CD14-positive monocyte (primary cell): Measurements from ENCODE around the gene DNLZ. TPM values are rescaled to one million over a fixed set of nuclear protein-coding genes. Genes with fewer than 3 reads are reported as not detected.

Experiments used
- DNase-seq, 3 donors: peaks; one replicate each; pipeline ENCODE4 v3.0.0-alpha.2; 2011 to 2022
- H2AFZ ChIP-seq: 2 replicates; pipeline ENCODE4 v1.6.0; 2012; ENCODE audit warnings: mild to moderate bottlenecking, low read depth, low read length, inconsistent platforms; ENCODE audit not compliant: insufficient read depth, poor library complexity, severe bottlenecking
- H3K27ac ChIP-seq, 2 donors: 1 replicate in 1 of 2; 2 replicates in 1 of 2; pipeline ENCODE4 v1.5.1; 2012 to 2013; ENCODE audit warnings: low read length in 2 of 2, control low read depth in 1 of 2, inconsistent platforms in 1 of 2, low read depth in 1 of 2, mild to moderate bottlenecking in 1 of 2
- H3K27me3 ChIP-seq, 2 donors: one replicate each; pipeline versions ENCODE4 v1.6.0 to v1.6.1; 2011 to 2013; ENCODE audit warnings: low read length in 2 of 2; ENCODE audit not compliant: control insufficient read depth in 2 of 2, insufficient read depth in 2 of 2
- H3K36me3 ChIP-seq, 2 donors: replicated peaks in 1 of 2; 1 replicate in 1 of 2; 2 replicates in 1 of 2; pipeline versions ENCODE4 v1.5.1 to v1.6.1; 2012 to 2013; ENCODE audit warnings: low read length in 2 of 2, control low read depth in 1 of 2, inconsistent platforms in 1 of 2, mild to moderate bottlenecking in 1 of 2; ENCODE audit not compliant: insufficient read depth in 2 of 2, control insufficient read depth in 1 of 2
- H3K4me1 ChIP-seq, 2 donors: 1 replicate in 1 of 2; 2 replicates in 1 of 2; pipeline versions ENCODE4 v1.5.1 to v1.6.1; 2012 to 2013; ENCODE audit warnings: low read length in 2 of 2, control low read depth in 1 of 2, inconsistent platforms in 1 of 2, mild to moderate bottlenecking in 1 of 2, moderate library complexity in 1 of 2; ENCODE audit not compliant: insufficient read depth in 2 of 2, control insufficient read depth in 1 of 2
- H3K4me2 ChIP-seq: replicated peaks from 2 replicates; pipeline ENCODE3; 2012; ENCODE audit warnings: low read length, moderate library complexity, mild to moderate bottlenecking; ENCODE audit not compliant: poor library complexity, severe bottlenecking; ENCODE audit errors: extremely low read depth
- H3K4me3 ChIP-seq, 3 experiments: fragments of 200-600 bp in 1 of 3; sonication (generic) in 1 of 3; replicated peaks in 1 of 3; 1 replicate in 2 of 3; 2 replicates in 1 of 3; pipeline ENCODE4 v1.5.1; 2011 to 2013; ENCODE audit warnings: low read length in 3 of 3, mild to moderate bottlenecking in 3 of 3, control low read depth in 2 of 3, low read depth in 2 of 3, inconsistent platforms in 1 of 3, moderate library complexity in 1 of 3
- H3K79me2 ChIP-seq: 2 replicates; pipeline ENCODE4 v1.6.0; 2012; ENCODE audit warnings: mild to moderate bottlenecking, control low read depth, inconsistent platforms, low read length, moderate library complexity; ENCODE audit not compliant: insufficient read depth
- H3K9ac ChIP-seq: 2 replicates; pipeline ENCODE4 v1.6.0; 2017; ENCODE audit warnings: low read length, mild to moderate bottlenecking; ENCODE audit not compliant: insufficient read depth, poor library complexity, severe bottlenecking
- H3K9me3 ChIP-seq, 2 donors: replicated peaks in 1 of 2; 1 replicate in 1 of 2; 2 replicates in 1 of 2; pipeline versions ENCODE4 v1.5.1 to v1.6.1; 2012 to 2013; ENCODE audit warnings: low read length in 2 of 2, control low read depth in 1 of 2; ENCODE audit not compliant: control insufficient read depth in 1 of 2, insufficient read depth in 1 of 2
- H4K20me1 ChIP-seq: 2 replicates; pipeline ENCODE4 v1.6.0; 2012; ENCODE audit warnings: mild to moderate bottlenecking, low read length, control low read depth, moderate library complexity; ENCODE audit not compliant: insufficient read depth
- H3K27ac Mint-ChIP-seq, 7 donors: one replicate each; pipeline ENCODE4 v1.8.0; 2020; ENCODE audit warnings: mild to moderate bottlenecking in 7 of 7, mixed read lengths in 7 of 7, moderate library complexity in 6 of 7, inconsistent platforms in 2 of 7
- H3K27me3 Mint-ChIP-seq, 3 donors: one replicate each; pipeline ENCODE4 v1.8.0; 2021 to 2022; ENCODE audit warnings: low read depth in 3 of 3, mild to moderate bottlenecking in 3 of 3, mixed read lengths in 3 of 3, moderate library complexity in 3 of 3, inconsistent platforms in 1 of 3
- H3K36me3 Mint-ChIP-seq, 2 donors: one replicate each; pipeline ENCODE4 v1.8.0; 2020; ENCODE audit warnings: mixed read lengths in 2 of 2, inconsistent platforms in 1 of 2, mild to moderate bottlenecking in 1 of 2
- H3K4me1 Mint-ChIP-seq: one replicate; pipeline ENCODE4 v1.8.0; 2020; ENCODE audit warnings: mild to moderate bottlenecking, mixed read lengths
- H3K4me3 Mint-ChIP-seq, 2 donors: one replicate each; pipeline ENCODE4 v1.8.0; 2020; ENCODE audit warnings: mild to moderate bottlenecking in 2 of 2, mixed read lengths in 2 of 2, moderate library complexity in 1 of 2
- H3K9me3 Mint-ChIP-seq, 7 donors: one replicate each; pipeline ENCODE4 v1.8.0; 2020 to 2022; ENCODE audit warnings: mixed read lengths in 7 of 7, mild to moderate bottlenecking in 6 of 7, moderate library complexity in 6 of 7, inconsistent platforms in 2 of 7
- WGBS: methylation state at CpG from one replicate; pipeline ENCODE4 v1.1.5; 2013; ENCODE audit warnings: missing lambda C conversion rate; ENCODE audit not compliant: insufficient coverage; 5-methylcytosine and 5-hydroxymethylcytosine counted together
- intact Hi-C, 2 donors: fragments of 100-400 bp; cut with micrococcal nuclease; formaldehyde crosslinking; loops; one replicate each; pipeline versions ENCODE4 v1.15.0 to v1.15.1; 2023
- polyA plus RNA-seq, 3 donors: library from polyadenylated mRNA; depleted of rRNA in 1 of 3; unstranded in 2 of 3; stranded (reverse) in 1 of 3; fragments of 300-500 nt in 2 of 3; fragments of >200 nt in 1 of 3; fragmentation: Illumina TruSeq in 2 of 3; gene quantifications; 1 replicate in 2 of 3; 2 replicates in 1 of 3; pipeline ENCODE4 v1.2.3, GENCODE V29; 2012 to 2021
- TF ChIP-seq, protein P1 (sequence below): fragments of 200-600 bp; IDR thresholded peaks from one replicate; pipeline ENCODE4 v1.8.0; 2022; ENCODE audit warnings: antibody characterized with exemption, mild to moderate bottlenecking

DNLZ gene
- polyA plus RNA-seq, 3 donors = 5.1 to 20.5 (median 10.5) TPM

GRCh38 chr9:136314944-136315343, 48.6 kb downstream of the DNLZ start:
- Histone ChIP-seq H3K4me2 (no peak overlapping the region), H3K27ac (no peak overlapping the region), H3K9me3 (peaks cover 10 to 26% of the 10 kb centered on the region in 2 donors), H3K36me3 (no peaks in the 10 kb centered on the region), H3K79me2 (no peaks in the 10 kb centered on the region), H3K4me1 (no peaks in the 10 kb centered on the region), H4K20me1 (no peaks in the 10 kb centered on the region), H2AFZ (no peak overlapping the region), H3K27me3 (peaks cover 0 to 3% of the 10 kb centered on the region in 2 donors), H3K4me3 (no peak overlapping the region), H3K9ac (no peak overlapping the region)
- TF ChIP-seq, protein P1, sequence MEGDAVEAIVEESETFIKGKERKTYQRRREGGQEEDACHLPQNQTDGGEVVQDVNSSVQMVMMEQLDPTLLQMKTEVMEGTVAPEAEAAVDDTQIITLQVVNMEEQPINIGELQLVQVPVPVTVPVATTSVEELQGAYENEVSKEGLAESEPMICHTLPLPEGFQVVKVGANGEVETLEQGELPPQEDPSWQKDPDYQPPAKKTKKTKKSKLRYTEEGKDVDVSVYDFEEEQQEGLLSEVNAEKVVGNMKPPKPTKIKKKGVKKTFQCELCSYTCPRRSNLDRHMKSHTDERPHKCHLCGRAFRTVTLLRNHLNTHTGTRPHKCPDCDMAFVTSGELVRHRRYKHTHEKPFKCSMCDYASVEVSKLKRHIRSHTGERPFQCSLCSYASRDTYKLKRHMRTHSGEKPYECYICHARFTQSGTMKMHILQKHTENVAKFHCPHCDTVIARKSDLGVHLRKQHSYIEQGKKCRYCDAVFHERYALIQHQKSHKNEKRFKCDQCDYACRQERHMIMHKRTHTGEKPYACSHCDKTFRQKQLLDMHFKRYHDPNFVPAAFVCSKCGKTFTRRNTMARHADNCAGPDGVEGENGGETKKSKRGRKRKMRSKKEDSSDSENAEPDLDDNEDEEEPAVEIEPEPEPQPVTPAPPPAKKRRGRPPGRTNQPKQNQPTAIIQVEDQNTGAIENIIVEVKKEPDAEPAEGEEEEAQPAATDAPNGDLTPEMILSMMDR = no peak
- Mint-ChIP-seq H3K4me3 (no peak overlapping the region), H3K27me3 (peaks cover 0 to 2% (median 0%) of the 10 kb centered on the region in 3 donors), H3K36me3 (peaks cover 0 to 6% of the 10 kb centered on the region in 2 donors), H3K27ac (peak overlapping the region in 1 of 7 donors; percentile 27), H3K9me3 (peaks cover 15 to 24% (median 18%) of the 10 kb centered on the region in 7 donors), H3K4me1 (no peaks in the 10 kb centered on the region)
- intact Hi-C loops = no loop called here
- DNase-seq = no peak
- 95% methylated on average over 3 of the region's 4 CpGs for WGBS

DNA sequence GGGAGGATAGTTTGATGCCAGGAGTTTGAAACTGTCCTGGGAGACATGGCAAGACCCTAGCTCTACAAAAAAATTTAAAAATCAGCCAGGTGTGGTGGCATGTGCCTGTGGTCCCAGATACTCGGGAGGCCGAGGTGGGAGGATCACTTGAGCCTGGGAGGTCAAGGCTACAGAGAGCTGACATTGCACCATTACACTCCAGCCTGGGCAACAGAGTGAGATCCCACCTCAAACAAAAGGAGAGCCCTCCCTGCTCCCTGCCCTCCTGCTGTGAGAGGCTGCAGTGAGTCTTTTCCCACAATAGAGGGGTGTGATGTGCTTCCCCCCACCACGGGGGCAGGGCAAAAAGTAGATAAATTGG, 49.5 kb downstream of the DNLZ start:
- TF ChIP-seq, protein P1 = no peak
- H2AFZ ChIP-seq = no peak overlapping the region
- H4K20me1 ChIP-seq = no peaks in the 10 kb centered on the region
- Mint-ChIP-seq H3K4me3 (no peak overlapping the region), H3K4me1 (no peaks in the 10 kb centered on the region), H3K36me3 (peaks cover 0 to 6% of the 10 kb centered on the region in 2 donors), H3K27ac (no peak overlapping the region), H3K27me3 (peaks cover 0 to 2% (median 0%) of the 10 kb centered on the region in 3 donors), H3K9me3 (peaks cover 15 to 24% (median 18%) of the 10 kb centered on the region in 7 donors)
- no peak overlapping the region for H3K4me3 ChIP-seq
- no CpG with 5 or more reads among the region's 3 CpGs for WGBS
- no peaks in the 10 kb centered on the region for H3K4me1 ChIP-seq
- peaks cover 0 to 3% of the 10 kb centered on the region in 2 donors for H3K27me3 ChIP-seq
- H3K9ac ChIP-seq = no peak overlapping the region
- H3K9me3 ChIP-seq = peaks cover 10 to 26% of the 10 kb centered on the region in 2 donors
- no peaks in the 10 kb centered on the region for H3K79me2 ChIP-seq
- intact Hi-C loops = no loop called here
- H3K27ac ChIP-seq = no peak overlapping the region
- no peak for DNase-seq
- no peak overlapping the region for H3K4me2 ChIP-seq
- H3K36me3 ChIP-seq = no peaks in the 10 kb centered on the region
